IgD-negative memory B cell (primary cell): ENCODE data around the gene RAB33A. TPM values are rescaled to one million over a fixed set of nuclear protein-coding genes. Genes with fewer than 3 reads are reported as not detected.
"Not testable (repeated sequence)": the region's sequence is repeated elsewhere in the genome, so short reads cannot be mapped to it uniquely, and the experiment has no call there.

Experiments
- H3K27ac Mint-ChIP-seq, 3 donors: one replicate each; pipeline ENCODE4 v1.8.0; 2020 to 2022; ENCODE audit warnings: mild to moderate bottlenecking in 3 of 3, mixed read lengths in 3 of 3, moderate library complexity in 1 of 3
- H3K27me3 Mint-ChIP-seq: one replicate; pipeline ENCODE4 v1.8.0; 2021; ENCODE audit warnings: mixed read lengths
- H3K36me3 Mint-ChIP-seq: one replicate; pipeline ENCODE4 v1.8.0; 2020; ENCODE audit warnings: mild to moderate bottlenecking, mixed read lengths
- H3K4me1 Mint-ChIP-seq, 3 donors: one replicate each; pipeline ENCODE4 v1.8.0; 2020 to 2022; ENCODE audit warnings: mixed read lengths in 3 of 3, mild to moderate bottlenecking in 1 of 3
- H3K4me3 Mint-ChIP-seq, 4 donors: one replicate each; pipeline ENCODE4 v1.8.0; 2020 to 2022; ENCODE audit warnings: mild to moderate bottlenecking in 4 of 4, mixed read lengths in 4 of 4, moderate library complexity in 3 of 4
- H3K9me3 Mint-ChIP-seq, 3 donors: one replicate each; pipeline ENCODE4 v1.8.0; 2020 to 2021; ENCODE audit warnings: mixed read lengths in 3 of 3, mild to moderate bottlenecking in 1 of 3
- polyA plus RNA-seq: library from polyadenylated mRNA; unstranded; fragments of 300-500 nt; fragmentation: Illumina TruSeq; gene quantifications from one replicate; pipeline ENCODE4 v1.2.3, GENCODE V29; 2021

The RAB33A gene
- polyA plus RNA-seq, 1 donor from 2014 or later: 11.3 TPM

DNA sequence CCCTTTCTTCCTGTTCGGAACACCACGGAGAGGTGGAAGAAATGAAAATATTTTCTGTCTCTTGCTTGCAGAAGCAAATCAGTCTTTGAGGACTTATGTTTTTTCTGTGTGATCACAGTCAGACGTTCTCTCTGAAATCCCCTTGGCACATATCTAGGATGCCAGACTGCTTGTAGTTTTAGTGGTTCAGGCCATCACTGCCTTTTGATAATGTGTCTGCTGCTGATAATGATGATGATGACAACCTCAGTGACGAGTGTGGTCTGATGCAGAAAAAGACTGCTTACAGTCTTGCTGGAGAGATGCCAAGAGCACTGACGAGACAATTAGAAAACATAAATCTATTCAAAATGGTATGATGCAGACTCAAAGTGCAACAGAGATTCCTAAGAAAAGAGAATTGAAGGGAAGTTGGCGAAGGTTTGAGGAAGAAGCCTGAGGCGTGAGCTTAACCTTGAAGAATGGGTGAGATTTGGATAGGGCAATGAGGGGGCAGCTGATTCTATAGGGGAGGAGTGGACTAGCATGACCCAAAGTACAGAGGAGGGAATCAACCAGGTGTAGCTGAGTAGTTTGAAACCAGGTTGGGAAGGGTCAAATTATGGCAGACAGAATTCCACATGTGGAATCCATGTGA is 7.9 kb downstream of the RAB33A start:
- H3K27me3 Mint-ChIP-seq: peaks cover 1% of the 10 kb centered on the region
- H3K4me3 Mint-ChIP-seq: no peak overlapping the region
- H3K36me3 Mint-ChIP-seq: no peaks in the 10 kb centered on the region
- peaks cover 26 to 31% (median 31%) of the 10 kb centered on the region in 3 donors for H3K4me1 Mint-ChIP-seq
- H3K9me3 Mint-ChIP-seq: peaks cover 0 to 2% (median 0%) of the 10 kb centered on the region in 3 donors
- H3K27ac Mint-ChIP-seq: no peak overlapping the region

DNA sequence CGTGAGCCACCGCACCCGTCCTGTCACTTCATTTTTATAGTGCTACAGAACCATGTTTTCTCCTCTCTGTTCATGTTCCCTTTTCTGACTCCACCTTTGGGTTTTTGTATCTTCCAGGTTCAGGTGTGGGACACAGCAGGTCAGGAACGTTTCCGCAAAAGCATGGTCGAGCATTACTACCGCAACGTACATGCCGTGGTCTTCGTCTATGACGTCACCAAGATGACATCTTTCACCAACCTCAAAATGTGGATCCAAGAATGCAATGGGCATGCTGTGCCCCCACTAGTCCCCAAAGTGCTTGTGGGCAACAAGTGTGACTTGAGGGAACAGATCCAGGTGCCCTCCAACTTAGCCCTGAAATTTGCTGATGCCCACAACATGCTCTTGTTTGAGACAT is 12.4 kb downstream of the RAB33A start:
- Mint-ChIP-seq H3K27ac (peak overlapping the region in 1 of 3 donors; percentile 77), H3K4me3 (peak overlapping the region in 1 of 4 donors; percentile 23), H3K4me1 (peaks cover 7 to 16% (median 10%) of the 10 kb centered on the region in 3 donors), H3K9me3 (peaks cover 0 to 2% (median 0%) of the 10 kb centered on the region in 3 donors), H3K36me3 (no peaks in the 10 kb centered on the region), H3K27me3 (peaks cover 3% of the 10 kb centered on the region)

DNA sequence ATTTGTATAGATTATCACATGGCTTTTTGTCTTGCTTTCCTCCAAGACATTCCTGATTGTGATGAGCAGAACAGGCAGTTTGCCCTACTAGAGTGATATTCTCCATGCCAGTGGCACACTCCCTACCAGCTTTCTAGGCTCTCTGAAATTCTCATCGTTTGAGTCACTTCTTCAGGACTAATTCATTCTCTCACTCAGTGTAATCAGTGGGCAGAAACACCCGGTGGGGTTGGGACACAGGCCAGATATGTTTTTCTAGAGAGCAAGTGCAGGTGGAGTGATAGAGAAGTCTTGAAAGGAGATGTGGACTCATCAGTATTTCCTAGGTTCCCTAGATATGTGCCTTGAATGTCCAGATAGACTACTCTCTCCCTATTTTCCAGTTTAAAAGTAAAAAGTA is 13.1 kb downstream of the RAB33A start:
- H3K27me3 Mint-ChIP-seq: peaks cover 3% of the 10 kb centered on the region
- H3K4me1 Mint-ChIP-seq: peaks cover 7 to 16% (median 10%) of the 10 kb centered on the region in 3 donors
- H3K36me3 Mint-ChIP-seq: no peaks in the 10 kb centered on the region
- peak overlapping the region in 1 of 3 donors; percentile 38 for H3K27ac Mint-ChIP-seq
- no peak overlapping the region for H3K4me3 Mint-ChIP-seq
- peaks cover 0 to 2% (median 0%) of the 10 kb centered on the region in 3 donors for H3K9me3 Mint-ChIP-seq

DNA sequence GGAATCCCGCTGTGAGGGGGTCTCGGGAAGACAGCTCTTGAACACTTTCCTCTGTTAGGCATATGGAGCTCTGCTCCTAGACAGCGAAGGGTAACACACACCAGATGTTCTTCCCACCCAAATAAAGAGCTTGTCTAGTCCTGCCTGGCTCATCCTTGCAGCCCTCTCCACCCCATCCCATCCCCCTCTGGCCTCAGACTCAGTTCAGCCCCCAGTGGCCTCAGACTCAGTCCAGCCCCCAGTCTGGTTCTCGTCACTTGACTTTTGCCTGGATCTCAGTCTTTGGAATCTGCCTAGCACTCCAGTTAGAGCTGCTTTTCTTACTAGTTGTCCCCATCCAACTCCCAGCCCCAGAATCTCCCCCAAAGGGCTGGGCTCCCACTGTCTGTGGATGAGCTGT is 14.9 kb downstream of the RAB33A start:
- H3K4me3 Mint-ChIP-seq: no peak overlapping the region
- H3K9me3 Mint-ChIP-seq: no peaks in the 10 kb centered on the region
- H3K4me1 Mint-ChIP-seq: peaks cover 7 to 16% (median 10%) of the 10 kb centered on the region in 3 donors
- H3K36me3 Mint-ChIP-seq: no peaks in the 10 kb centered on the region
- no peak overlapping the region for H3K27ac Mint-ChIP-seq
- peaks cover 3% of the 10 kb centered on the region for H3K27me3 Mint-ChIP-seq

DNA sequence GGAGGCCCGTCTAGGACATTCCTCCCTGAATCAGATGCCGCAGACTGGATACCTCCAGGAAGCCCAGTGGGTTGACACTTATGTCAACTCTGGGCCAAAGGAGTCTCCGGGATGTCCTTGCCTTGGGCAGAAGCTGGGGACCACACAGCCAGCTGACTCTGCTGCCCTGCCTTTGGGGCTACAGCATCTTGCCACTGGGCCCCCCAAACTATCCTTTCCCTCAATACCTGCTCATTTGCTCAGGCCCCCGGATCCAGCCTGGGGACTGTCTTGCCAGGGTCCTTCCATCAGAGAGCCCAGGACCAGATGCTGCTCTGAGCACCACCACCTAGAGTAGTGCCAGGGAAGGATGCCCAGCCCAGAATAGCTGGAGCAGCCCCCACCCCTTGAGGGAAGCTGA is 19.0 kb downstream of the RAB33A start:
- no peak overlapping the region for H3K27ac Mint-ChIP-seq
- H3K9me3 Mint-ChIP-seq: no peaks in the 10 kb centered on the region
- no peak overlapping the region for H3K4me3 Mint-ChIP-seq
- no peaks in the 10 kb centered on the region for H3K36me3 Mint-ChIP-seq
- peaks cover 5% of the 10 kb centered on the region for H3K27me3 Mint-ChIP-seq
- peaks cover 3 to 7% (median 4%) of the 10 kb centered on the region in 3 donors for H3K4me1 Mint-ChIP-seq

DNA sequence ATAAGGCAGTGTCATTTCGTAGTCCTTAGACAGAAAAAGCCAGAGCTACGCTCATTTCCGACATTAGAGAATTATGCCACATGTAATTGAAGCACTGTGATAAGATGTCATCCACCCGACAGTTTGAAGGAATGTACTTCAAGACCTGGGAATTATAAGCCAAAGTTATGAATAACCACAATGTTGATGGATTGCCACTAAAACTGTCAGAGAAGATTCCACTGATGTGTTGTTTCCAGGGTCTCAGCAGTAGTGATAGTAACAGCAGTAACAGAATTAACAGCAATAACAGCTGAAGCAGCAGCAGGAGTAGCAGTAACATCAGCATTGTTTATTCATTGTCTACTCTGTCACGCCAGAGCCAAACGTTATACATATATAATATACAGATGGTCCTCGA is 24.7 kb downstream of the RAB33A start:
- no peak overlapping the region for H3K4me3 Mint-ChIP-seq
- H3K9me3 Mint-ChIP-seq: no peaks in the 10 kb centered on the region
- peaks cover 1 to 7% (median 4%) of the 10 kb centered on the region in 3 donors for H3K4me1 Mint-ChIP-seq
- no peaks in the 10 kb centered on the region for H3K36me3 Mint-ChIP-seq
- H3K27ac Mint-ChIP-seq: no peak overlapping the region
- H3K27me3 Mint-ChIP-seq: peaks cover 2% of the 10 kb centered on the region

DNA sequence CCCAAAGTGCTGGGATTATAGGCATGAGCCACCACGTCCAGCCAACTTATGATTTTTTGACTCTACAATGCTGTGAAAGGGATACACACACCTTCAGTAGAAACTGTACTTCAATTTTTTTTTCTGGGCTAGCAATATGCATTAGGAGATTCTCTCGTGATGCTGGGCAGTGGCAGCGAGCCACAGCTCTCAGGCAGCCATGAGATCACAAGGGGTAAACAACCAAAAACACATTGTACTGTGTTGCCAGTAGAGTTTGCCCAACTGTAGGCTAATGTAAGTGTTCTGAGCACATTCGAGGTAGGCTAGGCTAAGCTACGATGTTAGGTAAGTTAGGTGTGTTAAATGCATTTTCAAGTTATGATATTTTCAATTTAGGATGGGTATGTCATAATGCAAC is 25.7 kb downstream of the RAB33A start:
- Mint-ChIP-seq H3K9me3 (no peaks in the 10 kb centered on the region), H3K4me1 (peaks cover 0 to 5% (median under 1%) of the 10 kb centered on the region in 3 donors), H3K4me3 (no peak overlapping the region), H3K27me3 (peaks cover 2% of the 10 kb centered on the region), H3K36me3 (no peaks in the 10 kb centered on the region), H3K27ac (no peak overlapping the region)

DNA sequence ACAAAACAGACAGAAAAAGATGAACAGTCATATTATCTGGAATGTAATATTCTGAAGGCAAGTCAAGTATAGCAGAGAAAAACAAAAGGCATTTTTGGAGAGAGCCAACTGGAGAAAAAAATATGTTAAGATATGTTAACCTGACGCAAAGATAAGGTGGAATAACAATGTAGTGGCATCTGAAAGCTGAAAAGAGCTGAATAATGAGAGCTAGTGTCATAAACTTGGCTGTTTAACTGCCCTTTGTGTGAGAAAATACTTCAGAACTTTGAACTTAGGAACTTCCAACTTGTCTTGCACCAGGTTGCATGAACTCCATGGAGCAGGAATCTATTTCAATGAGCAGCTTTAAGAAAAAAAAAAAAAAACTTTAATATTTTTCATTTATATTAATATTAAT is 32.9 kb downstream of the RAB33A start:
- Mint-ChIP-seq H3K4me3 (no peak overlapping the region), H3K27ac (no peak overlapping the region), H3K4me1 (no peaks in the 10 kb centered on the region), H3K9me3 (no peaks in the 10 kb centered on the region), H3K27me3 (no peaks in the 10 kb centered on the region), H3K36me3 (no peaks in the 10 kb centered on the region)

DNA sequence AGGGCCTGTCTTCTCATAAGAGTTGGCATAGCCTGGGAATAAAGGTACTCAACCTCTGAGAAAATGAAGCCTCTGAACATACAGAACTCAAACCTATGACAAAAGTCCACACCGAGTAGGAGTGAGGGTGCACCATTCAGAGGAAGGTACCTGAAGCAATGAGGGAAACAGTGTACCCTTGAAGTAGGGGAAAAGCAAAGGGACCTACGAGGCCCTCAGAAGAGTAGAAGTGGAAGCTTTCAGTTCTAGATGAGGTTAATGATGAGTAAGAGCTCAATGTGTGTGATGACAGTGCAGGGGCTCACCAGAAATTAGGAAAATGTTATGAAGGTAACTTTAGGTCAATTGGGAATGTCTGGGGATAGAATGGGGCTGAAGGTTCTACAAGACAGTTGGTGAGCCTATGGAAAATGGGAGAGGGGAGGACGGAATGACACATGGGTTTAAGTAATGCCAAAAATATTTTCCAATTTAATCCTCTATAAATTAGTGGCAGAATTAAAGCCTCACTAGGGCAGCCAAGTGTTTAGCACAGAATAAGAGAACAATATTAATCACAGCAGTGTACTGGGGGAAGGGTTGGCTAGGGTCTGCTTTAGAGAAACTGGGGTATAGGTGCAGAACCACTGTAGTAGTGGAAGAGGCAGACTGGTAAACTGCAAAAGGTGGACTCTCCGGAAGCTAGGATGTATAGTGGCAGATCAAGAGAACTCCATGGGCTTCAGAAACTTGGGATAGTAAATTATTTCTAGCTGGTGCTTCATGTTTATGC is 39.8 kb downstream of the RAB33A start:
- H3K4me3 Mint-ChIP-seq: no peak overlapping the region
- no peaks in the 10 kb centered on the region for H3K9me3 Mint-ChIP-seq
- no peaks in the 10 kb centered on the region for H3K4me1 Mint-ChIP-seq
- H3K36me3 Mint-ChIP-seq: peaks cover 2% of the 10 kb centered on the region
- no peak overlapping the region for H3K27ac Mint-ChIP-seq
- H3K27me3 Mint-ChIP-seq: peaks cover 5% of the 10 kb centered on the region

DNA sequence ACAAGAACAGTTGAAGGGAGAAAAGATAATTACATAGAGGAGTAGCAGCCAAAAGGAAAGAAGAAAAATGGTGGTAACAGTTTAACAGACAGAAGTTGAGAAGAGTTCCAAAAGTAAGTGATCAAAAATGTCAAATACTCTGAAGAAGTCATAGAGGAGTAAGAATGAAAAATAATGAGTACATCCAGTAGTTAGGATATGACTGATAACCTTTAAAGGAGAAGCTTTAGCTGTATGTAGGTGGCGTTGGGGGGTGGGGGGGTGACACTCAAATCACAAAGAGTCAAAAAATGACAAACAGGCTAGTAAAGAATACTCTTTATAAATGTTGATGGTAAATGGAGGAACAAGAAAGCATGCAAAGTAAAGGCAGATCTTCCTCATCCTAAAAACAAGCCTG is 40.6 kb downstream of the RAB33A start:
- H3K9me3 Mint-ChIP-seq: peaks cover 0 to 4% (median 0%) of the 10 kb centered on the region in 3 donors
- no peaks in the 10 kb centered on the region for H3K4me1 Mint-ChIP-seq
- H3K36me3 Mint-ChIP-seq: peaks cover 2% of the 10 kb centered on the region
- peaks cover 5% of the 10 kb centered on the region for H3K27me3 Mint-ChIP-seq
- no peak overlapping the region for H3K4me3 Mint-ChIP-seq
- peak overlapping the region in 1 of 3 donors; percentile 26 for H3K27ac Mint-ChIP-seq

DNA sequence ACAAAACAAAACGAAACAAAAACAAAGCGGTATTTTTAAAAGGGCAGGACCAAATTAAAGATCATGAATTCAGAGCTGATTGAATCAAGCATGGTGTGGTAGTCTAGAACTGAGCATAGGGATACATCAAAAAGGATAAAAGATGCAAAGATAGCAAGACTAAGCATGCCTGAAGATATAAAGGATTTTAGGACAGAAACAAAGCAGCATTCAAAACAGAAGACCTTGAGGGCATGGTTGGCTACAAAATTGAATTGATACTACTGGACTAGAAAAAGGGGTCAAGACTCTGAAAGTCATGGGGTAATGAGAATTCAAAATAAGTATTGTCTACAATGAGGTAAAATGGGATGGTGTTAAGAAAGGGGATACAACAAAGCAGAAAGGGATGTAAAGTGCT is 41.6 kb downstream of the RAB33A start:
- peaks cover 5% of the 10 kb centered on the region for H3K27me3 Mint-ChIP-seq
- H3K27ac Mint-ChIP-seq: peak overlapping the region in 1 of 3 donors; percentile 44
- H3K36me3 Mint-ChIP-seq: peaks cover 2% of the 10 kb centered on the region
- peaks cover 0 to 4% (median 0%) of the 10 kb centered on the region in 3 donors for H3K9me3 Mint-ChIP-seq
- H3K4me3 Mint-ChIP-seq: no peak overlapping the region
- H3K4me1 Mint-ChIP-seq: no peaks in the 10 kb centered on the region

DNA sequence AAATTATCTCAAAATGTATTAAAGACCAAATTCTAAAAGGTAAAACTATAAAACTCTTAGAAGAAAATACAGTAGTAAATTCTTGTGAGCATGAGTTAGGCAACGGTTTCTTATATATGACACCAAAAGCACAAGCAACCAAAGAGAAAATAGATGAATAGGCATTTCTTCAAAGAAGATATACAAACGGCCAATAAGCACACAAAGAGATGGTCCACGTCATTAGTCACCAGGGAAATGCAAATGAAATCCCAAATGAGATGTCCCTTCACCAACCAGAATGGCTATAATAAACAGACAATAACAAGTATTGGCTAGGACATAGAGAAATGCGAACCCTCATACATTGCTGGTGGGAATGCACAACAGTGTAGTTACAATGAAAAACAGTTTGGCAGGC is 44.6 kb downstream of the RAB33A start:
- H3K4me1 Mint-ChIP-seq: no peaks in the 10 kb centered on the region
- H3K36me3 Mint-ChIP-seq: peaks cover 2% of the 10 kb centered on the region
- peaks cover 2% of the 10 kb centered on the region for H3K27me3 Mint-ChIP-seq
- H3K4me3 Mint-ChIP-seq: no peak overlapping the region
- no peak overlapping the region for H3K27ac Mint-ChIP-seq
- H3K9me3 Mint-ChIP-seq: peaks cover 0 to 4% (median 0%) of the 10 kb centered on the region in 3 donors

DNA sequence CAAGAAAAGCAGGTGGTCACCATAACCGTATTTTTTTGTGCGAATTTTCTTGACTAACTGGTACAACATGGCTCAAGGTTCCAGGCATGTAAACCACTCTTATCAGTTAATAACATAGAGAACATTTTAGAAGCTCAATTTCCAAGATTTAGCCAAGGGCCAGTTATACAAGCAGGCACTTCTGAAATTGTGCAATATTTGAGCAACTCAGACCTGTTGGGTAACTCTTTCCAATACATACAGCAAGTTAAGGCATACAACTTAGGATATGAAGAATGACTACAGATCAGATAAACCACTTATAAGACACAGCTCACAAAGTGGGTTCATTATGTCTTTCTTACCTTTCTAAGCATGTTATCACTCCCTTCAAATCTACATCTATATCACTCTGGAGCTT is 53.0 kb downstream of the RAB33A start:
- Mint-ChIP-seq H3K4me1 (no peaks in the 10 kb centered on the region), H3K36me3 (peaks cover 2% of the 10 kb centered on the region), H3K27me3 (no peaks in the 10 kb centered on the region), H3K9me3 (no peaks in the 10 kb centered on the region), H3K4me3 (no peak overlapping the region), H3K27ac (no peak overlapping the region)

DNA sequence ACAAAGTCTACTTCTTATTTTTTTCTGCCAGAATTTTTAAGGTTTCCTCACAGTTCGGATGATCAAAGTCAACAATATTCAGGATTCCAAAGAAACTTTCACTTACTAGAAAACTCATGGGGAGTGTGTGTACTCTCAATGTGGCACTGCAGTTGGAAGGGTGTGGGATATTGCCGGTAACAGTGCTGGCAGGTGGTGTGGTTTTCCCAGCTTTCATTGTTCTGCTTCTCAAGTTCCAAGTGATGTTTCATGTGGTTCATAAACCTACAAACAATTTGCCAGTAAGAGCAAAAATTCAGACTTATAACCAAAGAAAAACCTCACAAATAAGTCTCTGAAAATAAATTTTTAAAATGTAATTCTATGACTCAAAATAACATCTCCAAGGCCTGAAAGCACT is 57.1 kb downstream of the RAB33A start:
- no peaks in the 10 kb centered on the region for H3K9me3 Mint-ChIP-seq
- no peak overlapping the region for H3K4me3 Mint-ChIP-seq
- no peak overlapping the region for H3K27ac Mint-ChIP-seq
- H3K27me3 Mint-ChIP-seq: no peaks in the 10 kb centered on the region
- H3K4me1 Mint-ChIP-seq: no peaks in the 10 kb centered on the region
- peaks cover 3% of the 10 kb centered on the region for H3K36me3 Mint-ChIP-seq

DNA sequence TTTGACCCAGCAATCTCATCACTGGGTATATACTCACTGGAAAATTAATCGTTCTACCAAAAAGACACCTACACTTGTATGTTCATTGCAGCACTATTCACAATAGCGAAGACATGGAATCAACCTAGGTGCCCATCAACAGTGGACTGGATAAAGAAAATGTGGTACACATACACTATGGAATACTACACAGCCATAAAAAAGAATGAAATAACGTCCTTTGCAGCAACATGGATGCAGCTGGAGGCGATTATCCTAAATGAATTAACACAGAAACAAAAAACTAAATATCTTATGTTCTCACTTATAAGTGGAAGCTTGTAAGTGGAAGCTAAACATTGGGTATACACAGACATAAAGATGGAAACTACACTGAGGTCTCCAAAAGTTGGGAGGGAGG is 59.4 kb downstream of the RAB33A start:
- not testable (repeated sequence) for H3K9me3 Mint-ChIP-seq, H3K4me1 Mint-ChIP-seq, H3K27ac Mint-ChIP-seq, H3K36me3 Mint-ChIP-seq, H3K27me3 Mint-ChIP-seq, H3K4me3 Mint-ChIP-seq
